H1 (cell line): ENCODE results near the gene SLC25A6. TPM values are rescaled to one million over a fixed set of nuclear protein-coding genes. Genes with fewer than 3 reads are reported as not detected.

Experiments used
- ATF2 ChIP-seq: IDR thresholded peaks from 2 replicates; pipeline ENCODE4 v1.6.1; 2012; ENCODE audit warnings: low read length, inconsistent platforms
- CEBPB ChIP-seq: IDR thresholded peaks from 2 replicates; pipeline ENCODE4 v1.6.1; 2012; ENCODE audit warnings: low read depth, low read length
- EZH2 ChIP-seq: fragments of 200-600 bp; sonication (generic); IDR thresholded peaks from 2 replicates; pipeline ENCODE4 v1.7.1; 2012; ENCODE audit warnings: low read depth, mild to moderate bottlenecking, moderate library complexity, low read length, inconsistent platforms; ENCODE audit not compliant: severe bottlenecking
- polyA plus RNA-seq, 7 experiments: library from polyadenylated mRNA; depleted of rRNA in 3 of 7; stranded (reverse) in 5 of 7; unstranded in 2 of 7; fragments of >200 nt in 5 of 7; fragments of 200-250 nt in 2 of 7; gene quantifications; 1 replicate in 5 of 7; 2 replicates in 1 of 7; 4 replicates in 1 of 7; pipeline versions ENCODE4 v1.2.1 to v1.2.3, GENCODE V29; 2011 to 2013; ENCODE audit warnings: missing spikeins in 2 of 7, mixed read lengths in 2 of 7
- total RNA-seq: library from RNA; stranded (reverse); fragmentation: NEBNext Ultra II Directional; extraction: Animal tissue kit (Norgen Biotek cat#: 25700); gene quantifications from 2 replicates; pipeline ENCODE4 v1.2.1, GENCODE V29; 2021

Gene SLC25A6
- total and polyA plus RNA-seq, 2 of the 8 experiments (the other 6 are each of a cell fraction or from before 2014, with no cell fraction given): 487 to 1,220 TPM

- TF ChIP-seq ATF2 (no peak), EZH2 (no peak), CEBPB (no peak)
Measured at GRCh38 chrX:1397441-1398270, 5.7 kb upstream of the SLC25A6 start (continued).
